K562 (cell line): ENCODE data around the gene PGPEP1. TPM values are rescaled to one million over a fixed set of nuclear protein-coding genes. Genes with fewer than 3 reads are reported as not detected.
A peak's percentile ranks its signal among the peaks of the same experiment; 100 is the strongest.

ENCODE experiments used
- CBX3 ChIP-seq, 2 experiments: IDR thresholded peaks; 1 replicate in 1 of 2; 2 replicates in 1 of 2; pipeline ENCODE4 v1.6.1; 2012; ENCODE audit warnings: inconsistent platforms in 2 of 2, low read length in 2 of 2, borderline replicate concordance in 1 of 2, control low read depth in 1 of 2
- CHD4 ChIP-seq: fragments of 200-600 bp; sonication (generic); IDR thresholded peaks from 3 replicates; pipeline ENCODE4 v1.6.1; 2012; ENCODE audit warnings: low read depth, mild to moderate bottlenecking, mixed read lengths, low read length, inconsistent platforms; ENCODE audit not compliant: insufficient read depth, insufficient replicate concordance, poor library complexity, severe bottlenecking
- FOXJ3 ChIP-seq: sonication (generic); formaldehyde crosslinking; IDR thresholded peaks from 2 replicates; pipeline ENCODE4 v1.4.0; 2020; ENCODE audit warnings: mild to moderate bottlenecking, missing genetic modification reagents
- PRPF4 ChIP-seq: fragments of 200-400 bp; formaldehyde crosslinking; IDR thresholded peaks from one replicate; pipeline ENCODE4 v1.6.1; 2017; ENCODE audit warnings: low read length, low read depth, mild to moderate bottlenecking; ENCODE audit not compliant: insufficient read depth, poor library complexity, severe bottlenecking
- RB1 ChIP-seq: fragments of 450-650 bp; IDR thresholded peaks from 2 replicates; pipeline ENCODE4 v1.6.1; 2017; ENCODE audit warnings: low read depth, mild to moderate bottlenecking
- TCFL5 ChIP-seq: fragments of 250-450 bp; sonication (Bioruptor Pico); conservative IDR thresholded peaks from 2 replicates; pipeline ENCODE4 v1.6.1; 2021; ENCODE audit warnings: mild to moderate bottlenecking, moderate library complexity, matching md5 sums
- ZNF311 ChIP-seq: fragments of 250-450 bp; sonication (Bioruptor Pico); IDR thresholded peaks from 2 replicates; pipeline ENCODE4 v1.4.0; 2020; ENCODE audit warnings: mild to moderate bottlenecking, moderate library complexity
- polyA plus RNA-seq, 8 experiments: library from polyadenylated mRNA; depleted of rRNA in 4 of 8; stranded (reverse) in 5 of 8; unstranded in 3 of 8; fragments of >200 nt; fragmentation: Nextera tagmentation in 2 of 8; fragmentation: Illumina TruSeq in 1 of 8; extraction: Ambion mirVana in 2 of 8; extraction: Trizol in 1 of 8; gene quantifications; 2 replicates each; pipeline versions ENCODE4 v1.2.1 to v1.2.3, GENCODE V29; 2011 to 2014; ENCODE audit warnings: inconsistent platforms in 1 of 8, missing spikeins in 1 of 8
- total RNA-seq, 7 experiments: library from RNA; depleted of rRNA in 6 of 7; stranded (reverse); fragments of >200 nt in 6 of 7; fragmentation: Illumina TruSeq in 2 of 7; extraction: Trizol in 2 of 7; gene quantifications; 2 replicates each; pipeline versions ENCODE4 v1.2.1 to v1.2.3, GENCODE V29; 2011 to 2021; ENCODE audit warnings: low replicate concordance in 1 of 7
- TF ChIP-seq, protein P1 (sequence below), 2 experiments: fragments of 200-800 bp in 1 of 2; sonication (Bioruptor generic) in 1 of 2; sonication (generic) in 1 of 2; formaldehyde crosslinking in 1 of 2; IDR thresholded peaks in 1 of 2; conservative IDR thresholded peaks in 1 of 2; 2 replicates each; pipeline versions ENCODE4 v1.5.0 to v1.6.1; 2016 to 2020; ENCODE audit warnings: missing compliant biosample characterization in 1 of 2, missing genetic modification characterization in 1 of 2, missing genetic modification reagents in 1 of 2
- TF ChIP-seq, protein P2 (sequence below): fragments of 450-650 bp; conservative IDR thresholded peaks from 2 replicates; pipeline ENCODE4 v1.6.1; 2016; ENCODE audit warnings: missing genetic modification characterization, low read depth, mild to moderate bottlenecking, control low read depth, missing compliant biosample characterization
- TF ChIP-seq, protein P3 (sequence below): sonication (generic); formaldehyde crosslinking; IDR thresholded peaks from 2 replicates; pipeline ENCODE4 v1.8.1; 2022; ENCODE audit warnings: missing genetic modification reagents
- TF ChIP-seq, protein P4 (sequence below), 2 experiments: fragments of 450-650 bp in 1 of 2; sonication (generic) in 1 of 2; formaldehyde crosslinking in 1 of 2; IDR thresholded peaks; 2 replicates each; pipeline versions ENCODE4 v1.7.1 to v1.9.0; 2016 to 2022; ENCODE audit warnings: inconsistent platforms in 1 of 2, mild to moderate bottlenecking in 1 of 2, missing genetic modification reagents in 1 of 2

The PGPEP1 gene
- total and polyA plus RNA-seq, 9 of the 15 experiments (the other 6 are each of a cell fraction or from before 2014, with no cell fraction given) = 10.0 to 69.6 (median 33.5) TPM

DNA sequence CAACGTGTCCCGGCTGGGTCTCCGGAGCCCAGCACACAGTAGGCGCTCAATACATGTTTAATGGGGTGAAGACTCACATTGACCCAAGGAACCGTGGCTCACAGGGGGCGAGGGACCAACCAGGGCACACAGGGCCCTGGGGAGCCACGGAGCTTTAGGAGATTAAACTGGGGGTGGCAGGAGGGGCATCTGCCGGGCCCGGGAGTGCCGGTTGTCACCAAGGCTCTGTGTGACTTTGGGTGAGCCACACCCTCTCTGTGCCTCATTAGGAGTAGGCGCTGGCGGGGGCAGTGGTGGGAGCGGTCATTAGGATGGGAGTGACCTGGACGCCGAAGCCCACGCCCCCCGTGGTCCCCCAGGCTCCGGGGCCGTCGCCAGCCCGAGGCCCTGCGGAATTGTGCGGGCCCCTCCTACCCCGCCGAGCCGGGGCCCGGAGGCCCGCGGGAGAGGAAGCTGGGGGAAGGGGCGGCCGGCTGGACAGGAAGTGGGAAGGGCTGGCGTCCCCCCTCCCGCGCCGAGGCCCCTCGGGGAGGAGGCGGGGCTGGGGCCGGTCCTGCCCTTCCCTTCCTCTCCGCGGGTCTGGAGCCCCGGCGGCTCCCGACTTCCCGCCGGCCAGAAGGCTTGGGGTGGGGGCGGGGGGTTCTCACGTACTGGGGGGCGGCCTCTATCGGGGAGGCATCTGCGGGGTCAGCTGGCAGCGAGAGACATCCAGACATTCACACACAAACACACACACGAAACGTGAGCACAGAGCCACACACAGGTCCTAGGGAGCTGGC, 77.0 kb downstream of the PGPEP1 start (continued):
- TF ChIP-seq CHD4 (peak; percentile 17), PRPF4 (no peak), TCFL5 (no peak), ZNF311 (no peak), RB1 (peak; percentile 64), FOXJ3 (no peak), CBX3 (IDR thresholded peaks at IDR 0.05; ENCODE audit: borderline replicate concordance in 1 of 2, low read length in 2 of 2) (no peak)
- TF ChIP-seq, protein P1, sequence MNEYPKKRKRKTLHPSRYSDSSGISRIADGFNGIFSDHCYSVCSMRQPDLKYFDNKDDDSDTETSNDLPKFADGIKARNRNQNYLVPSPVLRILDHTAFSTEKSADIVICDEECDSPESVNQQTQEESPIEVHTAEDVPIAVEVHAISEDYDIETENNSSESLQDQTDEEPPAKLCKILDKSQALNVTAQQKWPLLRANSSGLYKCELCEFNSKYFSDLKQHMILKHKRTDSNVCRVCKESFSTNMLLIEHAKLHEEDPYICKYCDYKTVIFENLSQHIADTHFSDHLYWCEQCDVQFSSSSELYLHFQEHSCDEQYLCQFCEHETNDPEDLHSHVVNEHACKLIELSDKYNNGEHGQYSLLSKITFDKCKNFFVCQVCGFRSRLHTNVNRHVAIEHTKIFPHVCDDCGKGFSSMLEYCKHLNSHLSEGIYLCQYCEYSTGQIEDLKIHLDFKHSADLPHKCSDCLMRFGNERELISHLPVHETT (CRISPR knock-in tag; conservative IDR thresholded peaks at IDR 0.05 in 1 of 2, IDR thresholded peaks at IDR 0.05 in 1 of 2) = peak in 1 of 2 experiments; percentile 96; a peak in 2 of 4 replicates
- TF ChIP-seq, protein P2, sequence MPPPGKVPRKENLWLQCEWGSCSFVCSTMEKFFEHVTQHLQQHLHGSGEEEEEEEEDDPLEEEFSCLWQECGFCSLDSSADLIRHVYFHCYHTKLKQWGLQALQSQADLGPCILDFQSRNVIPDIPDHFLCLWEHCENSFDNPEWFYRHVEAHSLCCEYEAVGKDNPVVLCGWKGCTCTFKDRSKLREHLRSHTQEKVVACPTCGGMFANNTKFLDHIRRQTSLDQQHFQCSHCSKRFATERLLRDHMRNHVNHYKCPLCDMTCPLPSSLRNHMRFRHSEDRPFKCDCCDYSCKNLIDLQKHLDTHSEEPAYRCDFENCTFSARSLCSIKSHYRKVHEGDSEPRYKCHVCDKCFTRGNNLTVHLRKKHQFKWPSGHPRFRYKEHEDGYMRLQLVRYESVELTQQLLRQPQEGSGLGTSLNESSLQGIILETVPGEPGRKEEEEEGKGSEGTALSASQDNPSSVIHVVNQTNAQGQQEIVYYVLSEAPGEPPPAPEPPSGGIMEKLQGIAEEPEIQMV (tag) = no peak
- TF ChIP-seq, protein P3, sequence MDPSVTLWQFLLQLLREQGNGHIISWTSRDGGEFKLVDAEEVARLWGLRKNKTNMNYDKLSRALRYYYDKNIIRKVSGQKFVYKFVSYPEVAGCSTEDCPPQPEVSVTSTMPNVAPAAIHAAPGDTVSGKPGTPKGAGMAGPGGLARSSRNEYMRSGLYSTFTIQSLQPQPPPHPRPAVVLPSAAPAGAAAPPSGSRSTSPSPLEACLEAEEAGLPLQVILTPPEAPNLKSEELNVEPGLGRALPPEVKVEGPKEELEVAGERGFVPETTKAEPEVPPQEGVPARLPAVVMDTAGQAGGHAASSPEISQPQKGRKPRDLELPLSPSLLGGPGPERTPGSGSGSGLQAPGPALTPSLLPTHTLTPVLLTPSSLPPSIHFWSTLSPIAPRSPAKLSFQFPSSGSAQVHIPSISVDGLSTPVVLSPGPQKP = no peak
- TF ChIP-seq, protein P4, sequence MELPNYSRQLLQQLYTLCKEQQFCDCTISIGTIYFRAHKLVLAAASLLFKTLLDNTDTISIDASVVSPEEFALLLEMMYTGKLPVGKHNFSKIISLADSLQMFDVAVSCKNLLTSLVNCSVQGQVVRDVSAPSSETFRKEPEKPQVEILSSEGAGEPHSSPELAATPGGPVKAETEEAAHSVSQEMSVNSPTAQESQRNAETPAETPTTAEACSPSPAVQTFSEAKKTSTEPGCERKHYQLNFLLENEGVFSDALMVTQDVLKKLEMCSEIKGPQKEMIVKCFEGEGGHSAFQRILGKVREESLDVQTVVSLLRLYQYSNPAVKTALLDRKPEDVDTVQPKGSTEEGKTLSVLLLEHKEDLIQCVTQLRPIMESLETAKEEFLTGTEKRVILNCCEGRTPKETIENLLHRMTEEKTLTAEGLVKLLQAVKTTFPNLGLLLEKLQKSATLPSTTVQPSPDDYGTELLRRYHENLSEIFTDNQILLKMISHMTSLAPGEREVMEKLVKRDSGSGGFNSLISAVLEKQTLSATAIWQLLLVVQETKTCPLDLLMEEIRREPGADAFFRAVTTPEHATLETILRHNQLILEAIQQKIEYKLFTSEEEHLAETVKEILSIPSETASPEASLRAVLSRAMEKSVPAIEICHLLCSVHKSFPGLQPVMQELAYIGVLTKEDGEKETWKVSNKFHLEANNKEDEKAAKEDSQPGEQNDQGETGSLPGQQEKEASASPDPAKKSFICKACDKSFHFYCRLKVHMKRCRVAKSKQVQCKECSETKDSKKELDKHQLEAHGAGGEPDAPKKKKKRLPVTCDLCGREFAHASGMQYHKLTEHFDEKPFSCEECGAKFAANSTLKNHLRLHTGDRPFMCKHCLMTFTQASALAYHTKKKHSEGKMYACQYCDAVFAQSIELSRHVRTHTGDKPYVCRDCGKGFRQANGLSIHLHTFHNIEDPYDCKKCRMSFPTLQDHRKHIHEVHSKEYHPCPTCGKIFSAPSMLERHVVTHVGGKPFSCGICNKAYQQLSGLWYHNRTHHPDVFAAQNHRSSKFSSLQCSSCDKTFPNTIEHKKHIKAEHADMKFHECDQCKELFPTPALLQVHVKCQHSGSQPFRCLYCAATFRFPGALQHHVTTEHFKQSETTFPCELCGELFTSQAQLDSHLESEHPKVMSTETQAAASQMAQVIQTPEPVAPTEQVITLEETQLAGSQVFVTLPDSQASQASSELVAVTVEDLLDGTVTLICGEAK (IDR thresholded peaks at IDR 0.05) = peak; percentile 93
- TF ChIP-seq, protein P4 (CRISPR knock-in tag; IDR thresholded peaks at IDR 0.05) = no peak
